HG02623 (cell line): ENCODE measurements around the gene SNRNP25.

Experiments
- ATAC-seq: cut with Tn5 transposase; IDR thresholded peaks from one replicate; pipeline ENCODE4 v1.9.1; 2021; ENCODE audit warnings: moderate library complexity; ENCODE audit not compliant: unreplicated experiment

Gene SNRNP25

DNA sequence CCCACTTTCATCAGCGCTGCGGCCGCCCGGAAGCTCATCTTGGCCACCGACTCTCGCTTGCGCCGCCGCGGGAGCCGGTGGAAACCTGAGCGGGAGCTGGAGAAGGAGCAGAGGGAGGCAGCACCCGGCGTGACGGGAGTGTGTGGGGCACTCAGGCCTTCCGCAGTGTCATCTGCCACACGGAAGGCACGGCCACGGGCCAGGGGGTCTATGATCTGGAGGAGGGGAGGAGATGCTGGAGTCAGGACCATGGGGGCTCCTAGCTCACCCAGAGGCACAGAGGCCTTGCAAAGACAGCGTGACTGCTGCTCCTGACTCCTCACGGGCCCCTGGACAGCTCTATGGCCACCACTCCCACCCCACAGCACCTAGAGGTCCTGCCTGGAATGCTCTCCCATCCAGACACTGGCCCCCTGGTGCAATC lies 9.4 kb downstream of the SNRNP25 start:
- no peak for ATAC-seq

DNA sequence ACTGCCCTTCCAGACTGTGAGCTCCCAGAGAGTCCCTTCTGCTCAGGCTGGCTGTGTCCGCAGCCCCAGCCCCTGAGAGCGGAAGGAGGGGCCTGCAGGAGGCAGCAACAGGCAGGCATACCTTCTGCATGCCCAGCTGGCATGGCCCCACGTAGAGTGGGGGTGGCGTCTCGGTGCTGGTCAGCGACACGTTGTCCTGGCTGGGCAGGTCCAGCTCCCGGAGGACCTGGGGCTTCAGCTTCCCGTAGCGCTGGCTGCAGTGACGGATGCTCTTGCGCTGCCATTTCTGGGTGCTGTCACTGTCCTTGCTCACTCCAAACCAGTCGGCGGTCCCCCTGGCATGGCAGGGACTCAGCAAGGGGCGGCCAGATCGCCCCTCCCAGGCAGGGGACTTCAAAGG lies 9.8 kb downstream of the SNRNP25 start:
- ATAC-seq, result no peak

GRCh38 chr16:63998-64913 lies 10.6 kb downstream of the SNRNP25 start:
- no peak for ATAC-seq

- no peak for ATAC-seq
Measured at GRCh38 chr16:64914-65255, 11.3 kb downstream of the SNRNP25 start.

GRCh38 chr16:65745-66144 lies 12.1 kb downstream of the SNRNP25 start:
- ATAC-seq, result no peak

- ATAC-seq, result no peak
Measured at GRCh38 chr16:66309-67182, 12.9 kb downstream of the SNRNP25 start.

DNA sequence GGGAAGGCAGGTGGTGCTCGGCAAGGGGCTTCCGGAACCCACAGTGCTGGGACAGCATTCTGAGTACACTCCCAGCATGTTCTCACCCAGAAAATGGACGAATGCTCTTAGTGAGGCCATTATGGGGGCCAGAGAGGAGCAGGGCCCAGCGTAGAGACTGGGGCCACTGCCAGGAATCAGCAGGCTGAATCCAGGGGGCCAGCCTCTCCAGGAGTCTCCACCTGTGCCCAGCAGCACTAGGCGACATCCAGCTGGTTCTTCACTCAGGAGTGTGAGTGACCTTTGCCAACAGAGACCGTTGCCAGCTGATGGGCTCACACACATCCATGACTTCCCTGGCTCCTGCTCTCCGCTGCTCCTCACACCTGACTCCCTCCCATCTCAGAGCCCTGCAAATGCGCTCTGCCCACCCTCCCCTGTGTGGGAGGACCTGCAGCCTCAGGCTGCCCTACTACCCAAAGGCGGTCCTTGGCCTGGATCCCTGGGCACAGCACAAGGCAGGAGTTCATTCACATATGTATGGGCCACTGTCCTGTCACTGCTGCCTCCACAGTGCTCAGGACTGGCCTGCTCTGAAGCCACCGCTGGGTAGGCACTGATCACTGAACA lies 13.7 kb downstream of the SNRNP25 start:
- no peak for ATAC-seq

GRCh38 chr16:67884-68789 lies 14.5 kb downstream of the SNRNP25 start:
- ATAC-seq, result no peak

DNA sequence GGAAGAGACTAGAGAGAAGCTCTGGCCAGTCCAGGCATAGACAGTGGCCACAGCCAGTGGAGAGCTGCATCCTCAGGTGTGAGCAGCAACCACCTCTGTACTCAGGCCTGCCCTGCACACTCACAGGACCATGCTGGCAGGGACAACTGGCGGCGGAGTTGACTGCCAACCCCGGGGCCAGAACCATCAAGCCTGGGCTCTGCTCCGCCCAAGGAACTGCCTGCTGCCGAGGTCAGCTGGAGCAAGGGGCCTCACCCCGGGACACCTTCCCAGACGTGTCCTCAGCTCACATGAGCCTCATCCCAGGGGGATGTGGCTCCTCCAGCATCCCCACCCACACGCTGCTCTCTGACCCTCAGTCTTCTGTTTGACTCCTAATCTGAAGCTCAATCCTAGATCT lies 15.6 kb downstream of the SNRNP25 start:
- no peak for ATAC-seq

DNA sequence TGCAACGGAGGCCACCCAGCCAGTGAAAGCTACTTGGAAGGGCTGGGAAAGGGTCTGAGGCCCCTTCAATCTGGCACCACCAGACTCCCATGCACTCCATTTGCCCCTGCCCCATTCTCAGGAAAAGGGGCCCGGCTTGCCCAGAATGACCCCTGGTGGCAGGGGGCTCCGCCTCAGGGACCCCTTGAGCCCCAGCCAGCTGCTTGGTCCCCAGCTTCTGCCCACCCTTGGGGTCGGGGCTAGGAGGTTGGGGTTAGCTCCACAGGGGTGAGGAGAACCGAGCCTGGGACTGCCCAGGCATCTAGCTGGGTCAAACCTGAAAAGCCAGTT lies 17.5 kb downstream of the SNRNP25 start:
- ATAC-seq, result no peak

GRCh38 chr16:71540-72401 lies 18.1 kb downstream of the SNRNP25 start:
- ATAC-seq, result no peak

DNA sequence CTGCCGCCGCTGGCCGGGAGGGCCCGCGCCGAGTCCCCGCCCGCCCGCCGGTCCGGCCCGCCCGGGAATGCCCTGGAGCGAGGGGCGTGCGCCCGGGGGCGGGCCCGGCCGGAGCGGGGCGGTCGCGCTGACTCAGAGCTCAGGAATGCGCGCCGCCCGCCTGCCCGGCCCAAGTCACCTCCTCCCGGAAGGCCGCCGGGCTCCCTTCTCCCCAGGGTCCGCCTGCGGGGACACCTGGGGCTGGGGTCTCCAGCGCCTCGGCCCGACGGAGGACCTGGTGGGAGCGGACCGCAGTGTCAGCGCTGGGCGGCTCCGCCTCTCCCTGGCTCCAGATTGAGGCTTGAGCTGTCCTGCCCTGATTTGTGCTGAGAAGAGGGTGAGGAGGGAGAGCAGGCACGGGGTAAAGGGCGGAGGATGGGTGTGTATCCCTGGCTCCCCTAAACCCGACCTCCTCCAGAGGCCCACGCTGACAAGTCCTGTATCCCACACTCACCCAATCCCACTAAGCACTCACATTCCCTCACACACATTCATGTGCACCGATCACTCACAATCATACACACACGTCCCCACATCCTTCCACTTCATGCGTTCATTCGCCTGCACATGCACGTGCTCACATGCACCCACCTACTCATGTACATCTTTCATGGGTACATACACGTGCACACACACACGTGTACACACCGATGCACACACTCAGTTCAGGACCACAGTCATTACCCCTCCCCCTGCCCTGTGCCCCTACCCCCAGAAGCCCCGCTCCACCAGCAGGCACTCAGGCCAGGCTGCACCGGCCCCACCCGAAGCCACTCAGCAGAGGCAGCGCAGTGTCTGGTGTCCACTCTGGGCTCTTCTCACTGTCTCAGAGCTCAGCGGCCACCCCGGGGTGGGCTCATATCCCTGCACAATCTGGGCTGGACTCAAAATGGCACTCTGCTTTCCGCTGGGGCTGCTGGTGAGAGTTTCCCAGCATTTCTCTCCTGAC lies 19.2 kb downstream of the SNRNP25 start, which contains the start of gene RHBDF1:
Gene RHBDF1, minus strand, starts transcription at position 71 of the 988 bp plus-strand sequence. CDS start 7,616 bp downstream, outside the sequence.
- ATAC-seq, result no peak

DNA sequence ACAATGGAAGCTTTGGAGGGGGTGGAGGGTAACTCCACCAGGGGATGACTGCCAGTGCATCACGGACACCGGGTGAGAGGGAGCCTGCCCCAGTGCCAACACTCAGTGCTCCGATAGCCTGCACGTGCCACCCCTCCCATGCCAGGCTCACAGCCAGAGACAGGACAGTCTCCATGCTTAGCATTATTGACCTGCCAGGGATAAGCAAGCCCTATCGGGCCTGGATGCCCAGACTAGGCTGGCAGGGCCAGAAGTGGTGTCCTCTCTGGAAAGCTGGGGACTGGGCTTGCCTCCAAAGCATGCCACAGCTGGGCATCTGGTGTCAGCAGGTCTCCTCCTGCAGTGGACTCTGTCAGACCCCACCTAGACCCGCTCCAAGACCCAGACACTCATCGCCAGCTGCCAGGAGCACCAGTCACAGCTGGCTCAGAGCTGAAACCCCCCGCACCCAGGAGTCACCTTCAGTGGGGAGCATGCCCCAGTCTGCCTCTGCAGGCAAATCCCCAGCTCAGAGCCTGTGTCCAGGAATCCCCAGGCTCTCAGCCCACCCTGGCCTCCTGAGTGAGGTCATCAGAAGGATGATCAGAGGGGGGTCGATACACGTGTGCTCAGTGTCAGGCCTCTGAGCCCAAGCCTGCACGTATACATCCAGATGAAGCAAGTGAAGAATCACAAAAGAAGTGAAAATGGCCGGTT lies 20.6 kb downstream of the SNRNP25 start:
- no peak for ATAC-seq

GRCh38 chr16:74747-75334 lies 21.2 kb downstream of the SNRNP25 start:
- no peak for ATAC-seq

DNA sequence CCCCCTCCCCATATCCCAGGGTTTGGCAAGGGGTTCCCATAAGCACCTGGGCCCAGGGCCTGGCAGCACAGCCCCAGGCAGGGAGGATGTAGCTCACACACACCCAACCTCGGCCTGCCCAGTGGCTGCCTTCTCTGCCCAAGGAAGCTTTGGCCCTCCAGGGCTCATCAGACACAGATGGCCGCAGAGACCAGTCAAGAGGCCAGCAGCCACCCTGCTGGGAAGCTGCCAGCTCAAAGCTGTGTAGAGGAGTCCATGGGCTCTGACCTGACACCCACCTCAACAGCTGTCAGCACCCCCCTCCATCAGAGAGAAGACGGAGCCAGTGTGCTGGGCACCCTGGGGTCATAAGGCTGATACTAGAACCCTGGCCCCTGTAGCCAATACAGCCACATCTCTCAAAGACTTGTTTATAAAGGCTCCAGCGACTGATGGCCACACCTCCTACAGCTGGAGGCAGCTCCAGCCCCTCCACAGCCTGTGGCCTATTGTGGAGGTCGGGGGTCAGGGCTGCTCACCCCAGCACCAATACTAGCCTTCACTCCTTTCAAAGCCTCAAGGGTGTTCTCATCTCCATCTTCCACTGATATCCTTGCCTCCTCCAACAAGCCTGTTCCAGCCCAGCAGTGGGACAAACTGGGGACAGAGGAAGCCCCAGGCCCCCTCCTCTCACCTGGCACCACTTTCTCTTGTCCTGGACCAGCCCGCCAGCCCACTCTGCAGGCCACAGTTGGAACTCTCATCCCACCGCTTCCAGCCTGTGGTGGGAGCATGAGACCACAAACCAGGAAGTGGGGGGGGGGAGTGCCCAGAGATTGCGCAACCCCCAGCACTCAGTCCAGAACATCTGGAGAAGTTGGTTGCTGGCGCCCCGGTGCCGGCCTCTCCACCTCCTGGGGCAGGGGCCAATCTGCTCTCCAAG lies 22.2 kb downstream of the SNRNP25 start:
- no peak for ATAC-seq

GRCh38 chr16:76535-77272 lies 23.1 kb downstream of the SNRNP25 start:
- ATAC-seq, result no peak
